GM12878 (cell line): Measurements from ENCODE around the gene SV2A.

Source experiments
- BRCA1 ChIP-seq: IDR thresholded peaks from 2 replicates; pipeline ENCODE4 v1.6.1; 2011; ENCODE audit warnings: low read depth, low read length, improper control_type of control experiment
- CREM ChIP-seq: IDR thresholded peaks from 2 replicates; pipeline ENCODE4 v1.6.1; 2014; ENCODE audit warnings: antibody characterized with exemption, low read depth
- CTCF ChIP-seq, 3 experiments: IDR thresholded peaks in 2 of 3; conservative IDR thresholded peaks in 1 of 3; 2 replicates each; pipeline ENCODE4 v1.5.1; 2011; ENCODE audit warnings: low read depth in 3 of 3, low read length in 3 of 3, mild to moderate bottlenecking in 3 of 3, control low read depth in 2 of 3, moderate library complexity in 2 of 3, inconsistent platforms in 1 of 3, mixed read lengths in 1 of 3; ENCODE audit not compliant: control insufficient read depth in 2 of 3, insufficient read depth in 1 of 3; ENCODE audit errors: extremely low read depth in 1 of 3
- EZH2 ChIP-seq: IDR thresholded peaks from 2 replicates; pipeline ENCODE4 v1.6.1; 2012; ENCODE audit warnings: low read depth, mild to moderate bottlenecking, control low read depth, inconsistent platforms, low read length, borderline replicate concordance; ENCODE audit not compliant: control insufficient read depth
- IKZF1 ChIP-seq: fragments of 450-650 bp; conservative IDR thresholded peaks from 2 replicates; pipeline ENCODE4 v1.6.1; 2017; ENCODE audit warnings: antibody characterized with exemption, mild to moderate bottlenecking
- JUND ChIP-seq: IDR thresholded peaks from 2 replicates; pipeline ENCODE4 v1.6.1; 2012; ENCODE audit warnings: low read depth, mild to moderate bottlenecking, low read length, improper control_type of control experiment, moderate library complexity
- NR2C2 ChIP-seq: IDR thresholded peaks from 2 replicates; pipeline ENCODE4 v1.6.1; 2011; ENCODE audit warnings: borderline replicate concordance, low read depth; ENCODE audit not compliant: control insufficient read depth, insufficient read length
- POLR2AphosphoS5 ChIP-seq: IDR thresholded peaks from 2 replicates; pipeline ENCODE4 v1.6.1; 2011; ENCODE audit warnings: mild to moderate bottlenecking, low read length, inconsistent platforms
- SMAD1 ChIP-seq: fragments of 450-650 bp; IDR thresholded peaks from 2 replicates; pipeline ENCODE4 v1.6.1; 2018; ENCODE audit warnings: mild to moderate bottlenecking, low read depth; ENCODE audit not compliant: partially characterized antibody
- TF ChIP-seq, protein P1 (sequence below): IDR thresholded peaks from 2 replicates; pipeline ENCODE4 v1.6.1; 2012; ENCODE audit warnings: mild to moderate bottlenecking, low read depth, low read length

- TF ChIP-seq NR2C2 (no peak), POLR2AphosphoS5 (no peak), BRCA1 (no peak), CREM (no peak), IKZF1 (no peak), EZH2 (no peak), JUND (no peak), SMAD1 (no peak), CTCF (IDR thresholded peaks at IDR 0.05 in 2 of 3, conservative IDR thresholded peaks at IDR 0.05 in 1 of 3; ENCODE audit: control insufficient read depth in 2 of 3, extremely low read depth in 1 of 3, insufficient read depth in 1 of 3, low read depth in 3 of 3, low read length in 3 of 3) (no peak)
- TF ChIP-seq, protein P1, sequence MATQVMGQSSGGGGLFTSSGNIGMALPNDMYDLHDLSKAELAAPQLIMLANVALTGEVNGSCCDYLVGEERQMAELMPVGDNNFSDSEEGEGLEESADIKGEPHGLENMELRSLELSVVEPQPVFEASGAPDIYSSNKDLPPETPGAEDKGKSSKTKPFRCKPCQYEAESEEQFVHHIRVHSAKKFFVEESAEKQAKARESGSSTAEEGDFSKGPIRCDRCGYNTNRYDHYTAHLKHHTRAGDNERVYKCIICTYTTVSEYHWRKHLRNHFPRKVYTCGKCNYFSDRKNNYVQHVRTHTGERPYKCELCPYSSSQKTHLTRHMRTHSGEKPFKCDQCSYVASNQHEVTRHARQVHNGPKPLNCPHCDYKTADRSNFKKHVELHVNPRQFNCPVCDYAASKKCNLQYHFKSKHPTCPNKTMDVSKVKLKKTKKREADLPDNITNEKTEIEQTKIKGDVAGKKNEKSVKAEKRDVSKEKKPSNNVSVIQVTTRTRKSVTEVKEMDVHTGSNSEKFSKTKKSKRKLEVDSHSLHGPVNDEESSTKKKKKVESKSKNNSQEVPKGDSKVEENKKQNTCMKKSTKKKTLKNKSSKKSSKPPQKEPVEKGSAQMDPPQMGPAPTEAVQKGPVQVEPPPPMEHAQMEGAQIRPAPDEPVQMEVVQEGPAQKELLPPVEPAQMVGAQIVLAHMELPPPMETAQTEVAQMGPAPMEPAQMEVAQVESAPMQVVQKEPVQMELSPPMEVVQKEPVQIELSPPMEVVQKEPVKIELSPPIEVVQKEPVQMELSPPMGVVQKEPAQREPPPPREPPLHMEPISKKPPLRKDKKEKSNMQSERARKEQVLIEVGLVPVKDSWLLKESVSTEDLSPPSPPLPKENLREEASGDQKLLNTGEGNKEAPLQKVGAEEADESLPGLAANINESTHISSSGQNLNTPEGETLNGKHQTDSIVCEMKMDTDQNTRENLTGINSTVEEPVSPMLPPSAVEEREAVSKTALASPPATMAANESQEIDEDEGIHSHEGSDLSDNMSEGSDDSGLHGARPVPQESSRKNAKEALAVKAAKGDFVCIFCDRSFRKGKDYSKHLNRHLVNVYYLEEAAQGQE: no peak
These were observed 16.7 kb upstream of the SV2A start for GRCh38 chr1:149934356-149934755.
